GM23248 (cell line): ENCODE measurements around the gene ARHGAP23. TPM values are rescaled to one million over a fixed set of nuclear protein-coding genes. Genes with fewer than 3 reads are reported as not detected.
A peak's percentile ranks its signal among the peaks of the same experiment; 100 is the strongest.

Source experiments
- DNase-seq: peaks from one replicate; pipeline ENCODE4 v3.0.0-alpha.2; 2015
- H2AFZ ChIP-seq: fragments of 200-600 bp; sonication (generic); 2 replicates; pipeline ENCODE4 v1.6.1; 2016; ENCODE audit warnings: antibody characterized with exemption
- H3F3A ChIP-seq: fragments of 200-600 bp; sonication (generic); 2 replicates; pipeline ENCODE4 v1.6.1; 2016; ENCODE audit warnings: mild to moderate bottlenecking, antibody characterized with exemption, mixed run types; ENCODE audit not compliant: insufficient read depth
- H3K27ac ChIP-seq: fragments of 200-600 bp; sonication (generic); 2 replicates; pipeline ENCODE4 v1.5.1; 2016; ENCODE audit warnings: mild to moderate bottlenecking
- H3K27me3 ChIP-seq: fragments of 200-600 bp; sonication (generic); replicated peaks from 2 replicates; pipeline ENCODE4 v1.6.1; 2016; ENCODE audit warnings: mild to moderate bottlenecking; ENCODE audit not compliant: insufficient read depth
- H3K36me3 ChIP-seq: fragments of 200-600 bp; sonication (generic); 2 replicates; pipeline ENCODE4 v1.6.1; 2016; ENCODE audit warnings: low read depth, mild to moderate bottlenecking
- H3K4me1 ChIP-seq: fragments of 200-600 bp; sonication (generic); 2 replicates; pipeline ENCODE4 v1.6.1; 2016; ENCODE audit warnings: mild to moderate bottlenecking; ENCODE audit not compliant: insufficient read depth
- H3K4me2 ChIP-seq: fragments of 200-600 bp; sonication (generic); one replicate; pipeline ENCODE4 v1.6.1; 2016; ENCODE audit warnings: mild to moderate bottlenecking; ENCODE audit not compliant: unreplicated experiment
- H3K4me3 ChIP-seq: fragments of 200-600 bp; sonication (generic); 2 replicates; pipeline ENCODE4 v1.5.1; 2016; ENCODE audit warnings: mild to moderate bottlenecking
- H3K79me2 ChIP-seq: fragments of 200-600 bp; sonication (generic); 2 replicates; pipeline ENCODE4 v1.6.1; 2016; ENCODE audit warnings: mild to moderate bottlenecking; ENCODE audit not compliant: insufficient read depth
- H3K9ac ChIP-seq: fragments of 200-600 bp; sonication (generic); 2 replicates; pipeline ENCODE4 v1.6.1; 2016; ENCODE audit warnings: mild to moderate bottlenecking
- H3K9me2 ChIP-seq: fragments of 200-600 bp; sonication (generic); 2 replicates; pipeline ENCODE4 v1.6.1; 2016; ENCODE audit warnings: mixed run types, mild to moderate bottlenecking, moderate library complexity; ENCODE audit not compliant: insufficient read depth
- H3K9me3 ChIP-seq: fragments of 200-600 bp; sonication (generic); one replicate; pipeline ENCODE4 v1.6.1; 2017; ENCODE audit warnings: low read depth
- H4K20me1 ChIP-seq: fragments of 200-600 bp; sonication (generic); 2 replicates; pipeline ENCODE4 v1.6.0; 2016; ENCODE audit not compliant: insufficient read depth
- EZH2 ChIP-seq: fragments of 200-600 bp; sonication (generic); IDR thresholded peaks from 2 replicates; pipeline ENCODE4 v1.6.1; 2018; ENCODE audit warnings: antibody characterized with exemption, mild to moderate bottlenecking; ENCODE audit not compliant: insufficient read depth, poor library complexity, severe bottlenecking
- EZH2phosphoT487 ChIP-seq: fragments of 200-600 bp; sonication (generic); IDR thresholded peaks from 2 replicates; pipeline ENCODE4 v1.6.1; 2018; ENCODE audit warnings: antibody characterized with exemption, moderate library complexity, mild to moderate bottlenecking, low read depth; ENCODE audit not compliant: insufficient read depth
- WGBS, 2 experiments: methylation state at CpG; one replicate each; pipeline ENCODE4 v1.1.6; 2015 to 2017; ENCODE audit warnings: low lambda C conversion rate in 2 of 2, low coverage in 1 of 2; ENCODE audit errors: missing lambda C conversion rate in 2 of 2; 5-methylcytosine and 5-hydroxymethylcytosine counted together
- in situ Hi-C: fragments of 300-500 bp; cut with MboI; formaldehyde crosslinking; loops from 2 replicates; pipeline ENCODE4 v1.15.0; 2020
- polyA plus RNA-seq: library from polyadenylated mRNA; unstranded; fragments of >200 nt; fragmentation: Nextera tagmentation; extraction: Ambion mirVana; gene quantifications from 2 replicates; pipeline ENCODE4 v1.2.1, GENCODE V29; 2016
- total RNA-seq: library from RNA; depleted of rRNA; stranded (reverse); fragments of >200 nt; shearing (Covaris generic); gene quantifications from 2 replicates; pipeline ENCODE4 v1.2.3, GENCODE V29; 2014

ARHGAP23 gene
- total and polyA plus RNA-seq, 2 experiments from 2014 or later: 6.6 to 69.4 TPM

DNA sequence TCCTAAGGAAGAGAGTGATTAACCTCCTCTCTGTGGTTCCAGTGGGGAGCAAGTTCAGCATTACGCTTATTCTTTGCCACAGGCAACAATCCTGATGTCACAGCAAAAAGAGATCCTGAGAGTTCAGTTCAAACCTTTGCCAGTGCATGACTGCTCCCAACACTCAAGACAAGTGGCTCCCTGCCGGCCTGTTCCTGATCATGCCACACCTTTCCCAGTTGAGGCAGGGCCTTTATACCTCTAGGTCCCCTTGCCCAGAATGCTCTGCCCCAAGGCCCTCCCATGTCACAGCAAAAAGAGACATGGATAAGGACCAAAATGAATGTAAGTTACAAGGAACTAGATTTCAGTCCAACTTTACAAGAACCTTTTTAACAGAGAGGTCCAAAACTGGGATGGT is 31.0 kb upstream of the ARHGAP23 start:
- Histone ChIP-seq H3K4me2 (no peak overlapping the region), H3K9me2 (no peaks in the 10 kb centered on the region), H3F3A (no peaks in the 10 kb centered on the region), H3K79me2 (no peaks in the 10 kb centered on the region), H2AFZ (no peak overlapping the region), H3K9me3 (no peaks in the 10 kb centered on the region), H3K4me1 (no peaks in the 10 kb centered on the region), H3K27ac (no peak overlapping the region), H4K20me1 (no peaks in the 10 kb centered on the region), H3K9ac (no peak overlapping the region), H3K4me3 (no peak overlapping the region), H3K36me3 (peaks cover 10% of the 10 kb centered on the region; the same call in 1 of the 2 replicates), H3K27me3 (no peaks in the 10 kb centered on the region)
- TF ChIP-seq EZH2phosphoT487 (no peak), EZH2 (no peak)
- DNase-seq: no peak
- WGBS, 2 experiments: 96 to 100% methylated on average over 2 of the region's 2 CpGs
- in situ Hi-C loops: no loop called here

DNA sequence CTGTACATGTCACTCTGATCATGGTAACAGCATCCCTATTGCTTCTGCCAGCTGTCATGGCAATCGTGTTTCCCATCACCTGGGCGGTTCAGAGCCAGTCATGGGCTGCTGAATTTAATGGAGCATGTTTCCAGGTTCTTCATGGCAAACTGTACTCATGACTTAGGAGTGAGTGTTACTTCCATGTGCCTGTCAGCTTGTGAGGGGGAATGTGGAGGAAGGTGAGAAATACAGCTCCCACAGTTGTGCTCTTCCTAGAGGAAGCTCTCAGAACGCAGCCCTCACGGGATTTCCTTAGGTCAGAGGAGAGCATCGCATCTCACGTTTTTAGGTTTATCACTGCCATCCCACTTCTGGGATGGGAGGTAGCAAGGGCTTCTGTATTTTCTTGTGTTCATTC is 28.0 kb upstream of the ARHGAP23 start:
- in situ Hi-C loops: no loop called here
- DNase-seq: no peak
- 90 to 91% methylated on average over 6 of the region's 6 CpGs for WGBS, 2 experiments
- Histone ChIP-seq H3K79me2 (no peaks in the 10 kb centered on the region), H3F3A (no peaks in the 10 kb centered on the region), H3K36me3 (peaks cover 10% of the 10 kb centered on the region; the same call in 1 of the 2 replicates), H3K27ac (no peak overlapping the region), H4K20me1 (no peaks in the 10 kb centered on the region), H3K9ac (no peak overlapping the region), H3K4me1 (no peaks in the 10 kb centered on the region), H3K9me3 (no peaks in the 10 kb centered on the region), H3K4me3 (no peak overlapping the region), H2AFZ (no peak overlapping the region), H3K27me3 (no peaks in the 10 kb centered on the region), H3K4me2 (no peak overlapping the region), H3K9me2 (no peaks in the 10 kb centered on the region)
- TF ChIP-seq EZH2 (no peak), EZH2phosphoT487 (no peak)

GRCh38 chr17:38401459-38401858 is 26.8 kb upstream of the ARHGAP23 start:
- WGBS, 2 experiments: 77% methylated on average over 4 of the region's 4 CpGs
- Histone ChIP-seq H3K27ac (no peak overlapping the region), H3F3A (no peaks in the 10 kb centered on the region), H3K36me3 (peaks cover 4% of the 10 kb centered on the region; the same call in 1 of the 2 replicates), H3K9me3 (no peaks in the 10 kb centered on the region), H4K20me1 (no peaks in the 10 kb centered on the region), H3K27me3 (no peaks in the 10 kb centered on the region), H3K4me1 (no peaks in the 10 kb centered on the region), H3K4me3 (no peak overlapping the region), H3K9ac (no peak overlapping the region), H3K4me2 (no peak overlapping the region), H2AFZ (no peak overlapping the region), H3K9me2 (no peaks in the 10 kb centered on the region), H3K79me2 (no peaks in the 10 kb centered on the region)
- no peak for DNase-seq
- no peak for TF ChIP-seq EZH2
- no peak for TF ChIP-seq EZH2phosphoT487
- in situ Hi-C loops: no loop called here

DNA sequence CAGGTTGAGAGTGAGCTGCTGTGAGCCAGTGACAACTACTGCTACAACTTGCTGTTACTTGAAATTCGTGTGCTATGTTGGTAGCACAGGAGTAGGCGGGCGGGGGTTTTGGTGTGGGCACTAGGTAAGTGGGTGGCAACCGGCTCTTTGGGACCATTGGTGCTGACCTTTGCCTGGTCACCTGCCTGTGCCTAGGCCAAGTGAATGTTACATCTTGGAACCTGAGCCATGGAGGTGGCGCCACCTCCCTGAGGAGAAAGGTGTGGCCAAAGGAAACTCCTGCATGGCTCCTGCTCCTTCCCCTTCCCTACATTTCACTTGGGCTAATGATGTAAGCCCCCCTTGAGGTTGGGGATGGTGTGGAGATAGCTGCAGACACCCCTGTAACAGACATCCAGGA is 25.4 kb upstream of the ARHGAP23 start:
- in situ Hi-C loops: no loop called here

GRCh38 chr17:38403491-38403890 is 24.8 kb upstream of the ARHGAP23 start:
- H3K27me3 ChIP-seq: no peaks in the 10 kb centered on the region
- H4K20me1 ChIP-seq: no peaks in the 10 kb centered on the region
- no peaks in the 10 kb centered on the region for H3K9me2 ChIP-seq
- H3K9me3 ChIP-seq: no peaks in the 10 kb centered on the region
- H3K4me3 ChIP-seq: no peak overlapping the region
- peaks cover 4% of the 10 kb centered on the region; the same call in 1 of the 2 replicates for H3K36me3 ChIP-seq
- H2AFZ ChIP-seq: no peak overlapping the region
- no peaks in the 10 kb centered on the region for H3K4me1 ChIP-seq
- TF ChIP-seq EZH2phosphoT487: no peak
- TF ChIP-seq EZH2: no peak
- DNase-seq: peak; percentile 45
- no peaks in the 10 kb centered on the region for H3K79me2 ChIP-seq
- H3K4me2 ChIP-seq: no peak overlapping the region
- in situ Hi-C loops: no loop called here
- no peaks in the 10 kb centered on the region for H3F3A ChIP-seq
- WGBS, 2 experiments: 60 to 74% methylated on average over 4 of the region's 4 CpGs
- no peak overlapping the region for H3K27ac ChIP-seq
- H3K9ac ChIP-seq: no peak overlapping the region

More for the DNA sequence above, 25.4 kb upstream of the ARHGAP23 start:
- Histone ChIP-seq H3K9me2 (no peaks in the 10 kb centered on the region), H3K4me1 (no peaks in the 10 kb centered on the region), H2AFZ (no peak overlapping the region), H3K36me3 (peaks cover 4% of the 10 kb centered on the region; the same call in 1 of the 2 replicates), H3K4me3 (no peak overlapping the region), H3K27me3 (no peaks in the 10 kb centered on the region), H3K9me3 (no peaks in the 10 kb centered on the region), H3K9ac (no peak overlapping the region), H4K20me1 (no peaks in the 10 kb centered on the region), H3K79me2 (no peaks in the 10 kb centered on the region), H3F3A (no peaks in the 10 kb centered on the region), H3K27ac (no peak overlapping the region), H3K4me2 (no peak overlapping the region)
- no peak for DNase-seq
- WGBS, 2 experiments: 96 to 100% methylated on average over 5 of the region's 5 CpGs
- no peak for TF ChIP-seq EZH2
- TF ChIP-seq EZH2phosphoT487: no peak
